ENCODE measurements around the gene ELAVL3.
"Not testable (repeated sequence)": the region's sequence is repeated elsewhere in the genome, so short reads cannot be mapped to it uniquely, and the experiment has no call there.

Gene ELAVL3

GRCh38 chr19:11458236-11458900 lies 22.5 kb downstream of the ELAVL3 start:
- DNase-seq = no peak

- no peak for DNase-seq
Observed at GRCh38 chr19:11457831-11458230, 23.0 kb downstream of the ELAVL3 start.

DNA sequence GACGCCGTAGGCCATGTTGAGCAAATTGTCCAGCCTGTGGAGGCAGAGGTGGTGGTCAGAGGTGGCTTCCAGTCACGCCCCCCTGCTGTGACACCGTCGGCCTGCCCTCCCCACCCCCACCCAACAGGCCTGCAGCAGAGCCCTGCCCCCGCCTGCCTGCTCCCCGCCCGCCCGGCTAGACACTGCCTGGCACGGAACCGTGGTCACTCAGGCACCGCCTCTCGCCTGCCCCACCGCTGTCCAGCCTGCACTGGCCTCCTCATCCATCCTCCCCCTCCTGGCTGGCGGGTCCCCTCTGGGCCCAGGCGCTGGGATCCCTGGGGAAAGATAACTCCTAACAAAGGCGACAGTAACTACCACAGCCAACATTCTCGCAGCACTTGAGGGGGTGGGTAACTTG lies 23.7 kb downstream of the ELAVL3 start:
- no peak for DNase-seq

GRCh38 chr19:11456659-11457058 lies 24.2 kb downstream of the ELAVL3 start:
- no peak for DNase-seq

DNA sequence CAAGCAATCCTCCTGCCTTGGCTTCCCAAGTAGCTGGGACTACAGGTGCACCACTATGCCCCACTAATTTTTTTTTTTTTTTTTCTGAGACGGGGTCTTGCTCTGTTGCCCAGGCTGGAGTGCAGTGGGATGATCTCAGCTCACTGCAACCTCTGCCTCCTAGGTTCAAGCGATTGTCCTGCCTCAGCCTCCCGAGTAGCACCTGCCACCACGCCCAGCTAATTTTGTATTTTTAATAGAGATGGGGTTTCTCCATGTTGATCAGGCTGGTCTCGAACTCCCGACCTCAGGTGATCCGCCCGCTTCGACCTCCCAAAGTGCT lies 25.7 kb downstream of the ELAVL3 start:
- DNase-seq = not testable (repeated sequence)

DNA sequence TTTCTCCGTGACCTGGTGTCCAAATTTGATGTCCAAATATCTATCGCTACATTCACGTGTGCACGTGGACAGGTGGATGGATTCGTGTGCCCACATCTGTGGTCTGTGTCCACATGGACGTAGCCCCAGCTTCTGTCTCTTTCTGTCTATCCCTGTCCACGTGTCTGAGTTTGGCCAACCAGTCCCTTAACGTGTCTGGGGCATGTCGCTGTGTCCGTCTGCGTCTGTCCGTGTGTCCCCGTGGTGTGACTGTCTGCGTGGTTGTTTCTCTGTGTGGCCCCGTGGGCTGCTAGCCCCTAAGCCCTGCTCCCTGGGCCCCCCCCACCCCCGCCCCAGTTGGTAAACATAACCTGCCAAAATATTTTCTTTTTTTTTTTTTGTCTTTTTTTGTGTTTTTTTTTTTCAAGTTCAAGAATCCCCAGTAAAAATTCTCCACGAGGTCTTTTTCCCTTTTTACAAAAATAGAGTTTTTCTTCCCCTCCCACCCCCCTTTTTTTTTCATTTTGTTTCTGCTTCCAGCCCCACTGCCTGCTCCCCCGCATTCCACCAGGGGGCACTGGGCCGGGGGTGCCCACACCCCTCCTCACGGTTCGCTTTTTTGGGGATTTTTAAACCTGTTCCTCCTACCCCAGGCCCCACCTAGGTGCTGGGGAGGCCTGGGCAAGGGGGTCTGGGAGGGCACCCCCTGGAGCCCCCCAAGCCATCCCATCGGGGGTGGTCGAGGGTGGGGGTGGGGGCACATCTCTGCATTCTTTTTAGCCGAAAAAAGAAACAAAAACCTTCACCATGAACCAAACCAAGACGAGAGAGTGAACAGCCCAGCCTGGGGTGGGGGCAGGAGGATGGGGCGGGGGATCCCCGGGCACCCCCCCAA lies 27.1 kb downstream of the ELAVL3 start:
- DNase-seq = no peak

DNA sequence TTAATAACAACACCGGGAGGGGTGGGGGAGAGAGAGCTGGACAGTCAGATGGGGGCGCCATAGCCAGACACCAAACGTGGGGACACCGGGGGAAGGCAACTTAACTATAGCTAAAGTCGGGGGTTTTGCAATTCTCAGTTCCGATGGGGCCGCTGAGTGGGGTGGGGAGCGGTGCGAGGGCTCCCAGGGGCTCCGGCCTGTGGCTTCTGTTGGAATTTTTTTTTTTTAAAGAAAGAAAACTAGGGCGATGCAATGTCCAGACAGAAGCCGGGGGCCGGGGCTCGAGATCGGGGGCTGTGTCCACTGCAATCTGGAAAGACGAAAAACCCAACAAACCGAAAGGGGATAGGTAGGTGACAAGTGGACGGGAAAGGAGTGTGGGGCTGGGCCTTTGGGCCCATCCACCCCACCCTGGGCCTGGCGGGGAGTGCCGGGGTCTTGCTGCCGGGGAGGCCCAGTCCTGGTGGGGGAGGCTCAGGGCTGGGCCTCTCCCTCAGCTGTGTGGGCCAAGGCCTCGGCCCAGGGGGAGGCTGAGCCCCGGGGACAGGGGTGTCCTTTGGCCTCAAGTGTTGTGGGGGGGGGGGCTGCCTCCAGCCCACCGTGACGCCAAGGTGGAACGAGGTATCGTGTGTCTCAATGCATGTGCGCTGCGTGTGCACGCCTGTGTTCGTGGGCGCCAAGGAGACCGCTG lies 28.1 kb downstream of the ELAVL3 start:
- DNase-seq = no peak

- DNase-seq = no peak
Observed at GRCh38 chr19:11451871-11452619, 28.8 kb downstream of the ELAVL3 start.

DNA sequence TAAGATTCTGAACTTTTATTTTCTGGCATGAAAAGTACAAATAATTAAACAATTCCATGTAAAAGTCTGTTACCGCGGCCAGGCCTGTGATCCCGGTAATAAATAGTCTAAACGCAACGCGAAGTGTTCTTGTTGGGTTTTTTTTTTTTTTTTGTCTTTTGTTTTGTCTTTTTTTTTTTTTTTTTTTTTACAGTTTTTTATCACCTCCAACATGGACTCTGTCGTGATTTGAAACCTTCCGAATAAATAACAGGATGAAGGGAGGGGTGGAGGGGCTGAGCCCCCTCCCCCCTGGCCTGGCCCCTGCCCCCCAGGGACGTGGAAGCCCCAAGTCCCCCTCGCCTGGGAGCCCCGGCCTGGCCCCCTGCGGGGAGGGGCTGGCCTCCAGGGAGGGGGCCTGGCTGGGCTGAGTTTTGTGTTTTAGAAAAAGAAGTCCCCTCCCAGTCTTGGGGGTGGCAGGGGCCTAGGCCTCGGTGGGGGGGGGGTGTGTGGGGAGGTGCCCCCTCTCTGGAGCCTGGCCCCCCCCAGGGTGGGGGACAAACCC lies 29.4 kb downstream of the ELAVL3 start:
- no peak for DNase-seq

DNA sequence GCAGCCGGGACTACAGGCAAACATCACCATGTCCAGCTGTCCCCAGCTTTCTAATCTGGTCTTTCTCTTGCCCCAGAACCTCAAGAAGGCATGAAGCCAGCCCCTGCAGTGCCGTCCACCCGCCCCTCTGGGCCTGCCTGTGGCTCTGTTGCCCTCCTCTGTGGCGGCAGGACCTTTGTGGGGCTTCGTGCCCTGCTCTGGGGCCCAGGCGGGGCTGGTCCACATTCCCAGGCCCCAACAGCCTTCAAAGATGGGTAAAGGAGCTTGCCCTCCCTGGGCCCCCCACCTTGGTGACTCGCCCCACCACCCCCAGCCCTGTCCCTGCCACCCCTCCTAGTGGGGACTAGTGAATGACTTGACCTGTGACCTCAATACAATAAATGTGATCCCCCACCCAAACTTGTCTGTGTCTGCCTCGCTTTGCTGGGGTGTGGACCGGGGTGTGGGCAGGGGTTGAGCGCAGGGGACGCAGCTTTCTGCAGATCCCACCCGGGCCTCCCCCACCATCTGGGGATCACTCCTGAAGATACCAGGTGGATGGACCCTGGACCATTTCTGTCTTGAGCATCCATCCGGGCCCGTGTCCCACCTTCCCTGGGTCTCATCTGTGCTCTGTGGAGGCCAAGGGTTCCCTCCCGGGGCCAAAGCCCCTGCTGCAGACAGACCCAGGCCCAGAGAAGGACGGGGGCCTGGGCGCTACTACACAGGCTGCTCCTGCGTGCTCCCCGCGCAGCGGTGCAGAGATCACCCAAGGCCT lies 30.1 kb downstream of the ELAVL3 start:
- DNase-seq = no peak

- DNase-seq = no peak
Observed at GRCh38 chr19:11448923-11449554, 31.8 kb downstream of the ELAVL3 start.

DNA sequence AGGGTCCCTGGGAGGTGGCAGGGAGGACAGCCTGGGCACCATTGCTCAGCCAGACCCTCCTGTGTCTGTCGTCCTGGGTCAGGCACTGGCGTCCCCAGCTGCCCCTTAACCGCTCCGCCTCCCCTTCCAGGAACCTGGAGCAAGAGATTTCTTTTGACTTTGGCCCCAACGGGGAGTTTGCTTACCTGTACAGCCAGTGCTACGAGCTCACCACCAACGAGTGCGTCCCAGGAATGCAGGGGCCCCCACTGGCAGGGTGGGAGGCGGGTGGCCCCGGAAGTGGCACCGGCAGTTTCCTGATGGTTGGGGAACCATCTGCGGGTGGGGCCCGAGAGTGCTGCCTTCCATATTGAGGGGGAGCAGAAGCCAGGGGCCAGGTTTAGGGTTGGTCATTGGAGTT lies 32.4 kb downstream of the ELAVL3 start:
- no peak for DNase-seq

- DNase-seq = no peak
Observed at GRCh38 chr19:11447347-11448262, 33.2 kb downstream of the ELAVL3 start.

DNA sequence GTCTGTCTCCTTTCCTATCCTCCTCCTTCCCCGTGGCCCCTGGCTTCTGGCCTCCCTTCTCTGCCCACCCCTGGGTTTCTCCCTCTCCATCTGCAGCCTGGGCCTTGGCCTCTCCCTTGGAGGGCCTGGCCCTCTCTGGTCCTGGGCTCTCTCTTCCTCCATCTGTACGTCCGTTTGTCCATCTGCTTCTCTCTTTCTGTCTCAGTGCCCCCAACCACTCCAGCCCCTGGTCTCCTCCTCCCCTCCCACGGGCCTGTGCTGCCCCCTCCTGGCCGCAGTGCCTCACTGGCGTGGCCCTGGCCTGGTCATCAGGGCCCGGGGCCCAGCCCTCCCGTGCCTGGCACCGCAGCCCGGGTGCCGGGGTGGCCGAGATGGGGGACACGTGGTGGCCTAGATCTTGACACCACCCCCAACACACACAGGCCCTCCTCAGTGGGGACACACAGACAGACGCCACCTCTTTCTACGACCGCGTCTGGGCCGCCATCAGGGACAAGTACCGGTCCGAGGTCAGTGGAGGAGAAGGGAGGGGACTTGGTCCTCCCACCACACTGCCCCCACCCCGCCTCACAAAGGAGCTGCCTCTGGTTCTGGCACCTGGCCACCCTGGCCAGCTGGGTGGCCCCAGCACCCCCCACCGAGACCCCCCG lies 34.1 kb downstream of the ELAVL3 start:
- no peak for DNase-seq

- DNase-seq = no peak
Observed at GRCh38 chr19:11446271-11446651, 34.6 kb downstream of the ELAVL3 start.

GRCh38 chr19:11445141-11445540 lies 35.7 kb downstream of the ELAVL3 start:
- no peak for DNase-seq

DNA sequence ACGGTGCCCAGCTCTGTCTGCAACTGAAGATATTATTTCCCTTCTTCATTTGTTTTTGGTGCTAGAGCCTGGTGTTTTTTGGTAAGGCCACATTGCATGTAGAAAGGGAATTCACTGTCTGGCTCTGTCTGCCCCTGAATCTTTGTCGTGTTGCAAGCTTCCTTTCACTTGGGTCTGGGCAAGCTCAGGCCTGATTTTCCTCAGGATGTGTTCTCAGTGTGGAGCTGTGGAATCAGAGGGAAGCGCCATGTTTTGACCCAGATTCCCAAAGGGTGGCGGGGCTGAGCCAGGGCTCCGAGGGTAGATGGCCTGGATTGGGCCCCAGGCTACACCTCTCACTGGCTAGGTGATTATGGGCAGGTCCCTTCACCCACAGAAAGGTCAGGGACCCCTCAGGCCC lies 36.8 kb downstream of the ELAVL3 start:
- no peak for DNase-seq

DNA sequence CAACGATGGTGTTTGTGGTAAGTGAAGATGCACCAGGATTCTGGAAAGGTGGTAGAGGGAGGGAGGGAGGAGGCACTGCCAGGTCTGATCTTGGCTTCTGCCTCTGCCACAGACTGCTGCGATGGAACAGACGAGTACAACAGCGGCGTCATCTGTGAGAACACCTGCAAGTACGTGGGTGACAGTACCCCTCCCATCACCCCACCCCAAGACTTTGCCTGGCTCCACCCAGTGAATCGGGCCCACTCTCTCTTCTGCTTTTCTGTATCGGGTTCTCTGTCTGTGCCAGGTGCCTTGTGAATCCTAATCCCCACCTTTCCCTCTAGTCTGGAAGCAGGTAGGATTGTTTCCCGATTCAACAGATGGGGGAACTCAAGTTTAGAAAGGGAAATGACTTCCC lies 42.9 kb downstream of the ELAVL3 start:
- no peak for DNase-seq

- no peak for DNase-seq
Observed at GRCh38 chr19:11435833-11436313, 45.0 kb downstream of the ELAVL3 start.

Data from DMS 273 treated with DMSO at 0.1 percent for 48 hours (cell line).